Parathyroid adenoma (tissue), 2 donors: ENCODE measurements around the gene IKZF2.

Experiments used
- H2AFZ ChIP-seq: fragments of 300-600 bp; sonication (generic); one replicate; pipeline ENCODE4 v1.7.0; 2017; ENCODE audit warnings: antibody characterized with exemption, mild to moderate bottlenecking
- H3K27ac ChIP-seq: fragments of 300-600 bp; sonication (generic); one replicate; pipeline ENCODE4 v1.7.0; 2017
- H3K27me3 ChIP-seq: fragments of 300-600 bp; sonication (generic); one replicate; pipeline ENCODE4 v1.7.0; 2017; ENCODE audit warnings: low read length; ENCODE audit not compliant: control insufficient read depth, insufficient read depth
- H3K36me3 ChIP-seq: fragments of 300-600 bp; sonication (generic); one replicate; pipeline ENCODE4 v1.7.0; 2017; ENCODE audit warnings: low read length; ENCODE audit not compliant: control insufficient read depth, insufficient read depth
- H3K4me1 ChIP-seq: fragments of 300-600 bp; sonication (generic); one replicate; pipeline ENCODE4 v1.7.0; 2017; ENCODE audit warnings: control low read depth
- H3K4me2 ChIP-seq: fragments of 300-600 bp; sonication (generic); one replicate; pipeline ENCODE4 v1.7.0; 2017; ENCODE audit warnings: low read length
- H3K4me3 ChIP-seq: fragments of 300-600 bp; sonication (generic); one replicate; pipeline ENCODE4 v1.7.0; 2017; ENCODE audit warnings: low read depth, low read length
- H3K79me2 ChIP-seq: fragments of 300-600 bp; sonication (generic); one replicate; pipeline ENCODE4 v1.7.0; 2017; ENCODE audit warnings: control low read depth
- H3K9ac ChIP-seq: fragments of 300-600 bp; sonication (generic); one replicate; pipeline ENCODE4 v1.7.0; 2017; ENCODE audit warnings: mild to moderate bottlenecking
- H3K9me3 ChIP-seq: fragments of 300-600 bp; sonication (generic); one replicate; pipeline ENCODE4 v1.7.0; 2017; ENCODE audit warnings: low read length; ENCODE audit not compliant: control insufficient read depth
- TF ChIP-seq, protein P1 (sequence below): fragments of 300-600 bp; sonication (generic); IDR thresholded peaks from one replicate; pipeline ENCODE4 v1.7.0; 2017; ENCODE audit warnings: antibody characterized with exemption, mild to moderate bottlenecking
- donor health status: primary hyperparathyroidism.

Gene IKZF2

DNA sequence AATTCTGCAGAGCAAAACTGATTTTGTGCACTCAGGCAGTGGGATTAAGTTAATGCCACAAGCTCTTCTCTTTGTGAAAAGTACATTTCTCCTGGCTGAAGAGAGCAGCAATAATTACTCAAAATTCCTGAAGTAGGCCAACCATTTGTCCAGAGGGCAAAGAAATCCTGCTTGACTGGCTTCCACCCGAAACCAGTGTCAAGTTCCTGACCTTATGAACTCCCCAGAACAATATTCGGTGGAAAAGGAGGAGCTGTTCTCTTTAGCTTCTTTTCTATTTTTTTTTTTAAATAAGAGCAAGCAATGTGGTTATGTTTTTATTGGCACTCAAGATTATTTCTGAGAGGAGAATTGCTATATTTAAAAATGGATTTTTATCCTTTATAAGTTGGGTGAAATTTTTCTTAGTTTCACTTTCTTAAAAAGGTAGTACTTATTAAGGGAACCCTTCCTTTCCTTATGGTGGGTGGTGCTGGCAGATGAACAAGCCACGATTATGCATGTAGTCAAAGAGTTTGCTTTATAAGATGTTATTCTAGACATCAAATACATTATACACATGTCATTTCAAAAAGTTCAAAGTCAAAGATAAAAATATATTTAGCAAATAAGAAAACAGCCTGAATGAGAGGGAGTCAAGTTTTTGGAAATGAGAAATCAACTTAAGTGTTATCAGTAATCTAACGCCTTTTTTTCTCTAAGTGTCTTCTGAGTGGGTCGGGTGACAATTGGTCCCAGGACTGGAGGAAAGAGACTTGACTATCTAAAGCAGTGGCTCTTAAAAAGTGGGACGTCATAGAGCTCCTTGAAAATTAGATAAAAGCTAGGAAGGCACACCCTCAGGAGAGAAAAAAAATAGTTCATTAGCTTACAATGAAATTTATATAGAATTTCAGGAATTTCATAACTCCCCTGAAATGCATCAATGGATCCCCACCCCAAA, 194.5 kb downstream of the IKZF2 start:
- TF ChIP-seq, protein P1, sequence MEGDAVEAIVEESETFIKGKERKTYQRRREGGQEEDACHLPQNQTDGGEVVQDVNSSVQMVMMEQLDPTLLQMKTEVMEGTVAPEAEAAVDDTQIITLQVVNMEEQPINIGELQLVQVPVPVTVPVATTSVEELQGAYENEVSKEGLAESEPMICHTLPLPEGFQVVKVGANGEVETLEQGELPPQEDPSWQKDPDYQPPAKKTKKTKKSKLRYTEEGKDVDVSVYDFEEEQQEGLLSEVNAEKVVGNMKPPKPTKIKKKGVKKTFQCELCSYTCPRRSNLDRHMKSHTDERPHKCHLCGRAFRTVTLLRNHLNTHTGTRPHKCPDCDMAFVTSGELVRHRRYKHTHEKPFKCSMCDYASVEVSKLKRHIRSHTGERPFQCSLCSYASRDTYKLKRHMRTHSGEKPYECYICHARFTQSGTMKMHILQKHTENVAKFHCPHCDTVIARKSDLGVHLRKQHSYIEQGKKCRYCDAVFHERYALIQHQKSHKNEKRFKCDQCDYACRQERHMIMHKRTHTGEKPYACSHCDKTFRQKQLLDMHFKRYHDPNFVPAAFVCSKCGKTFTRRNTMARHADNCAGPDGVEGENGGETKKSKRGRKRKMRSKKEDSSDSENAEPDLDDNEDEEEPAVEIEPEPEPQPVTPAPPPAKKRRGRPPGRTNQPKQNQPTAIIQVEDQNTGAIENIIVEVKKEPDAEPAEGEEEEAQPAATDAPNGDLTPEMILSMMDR: no peak
- H3K27ac ChIP-seq: no peak overlapping the region
- H3K27me3 ChIP-seq: no peaks in the 10 kb centered on the region
- H3K36me3 ChIP-seq: no peaks in the 10 kb centered on the region
- H3K4me3 ChIP-seq: no peak overlapping the region
- H3K4me2 ChIP-seq: no peak overlapping the region
- no peak overlapping the region for H3K9ac ChIP-seq
- H3K9me3 ChIP-seq: no peaks in the 10 kb centered on the region
- peaks cover 17% of the 10 kb centered on the region for H3K4me1 ChIP-seq
- peak overlapping the region; percentile 35 for H2AFZ ChIP-seq
- H3K79me2 ChIP-seq: no peaks in the 10 kb centered on the region

DNA sequence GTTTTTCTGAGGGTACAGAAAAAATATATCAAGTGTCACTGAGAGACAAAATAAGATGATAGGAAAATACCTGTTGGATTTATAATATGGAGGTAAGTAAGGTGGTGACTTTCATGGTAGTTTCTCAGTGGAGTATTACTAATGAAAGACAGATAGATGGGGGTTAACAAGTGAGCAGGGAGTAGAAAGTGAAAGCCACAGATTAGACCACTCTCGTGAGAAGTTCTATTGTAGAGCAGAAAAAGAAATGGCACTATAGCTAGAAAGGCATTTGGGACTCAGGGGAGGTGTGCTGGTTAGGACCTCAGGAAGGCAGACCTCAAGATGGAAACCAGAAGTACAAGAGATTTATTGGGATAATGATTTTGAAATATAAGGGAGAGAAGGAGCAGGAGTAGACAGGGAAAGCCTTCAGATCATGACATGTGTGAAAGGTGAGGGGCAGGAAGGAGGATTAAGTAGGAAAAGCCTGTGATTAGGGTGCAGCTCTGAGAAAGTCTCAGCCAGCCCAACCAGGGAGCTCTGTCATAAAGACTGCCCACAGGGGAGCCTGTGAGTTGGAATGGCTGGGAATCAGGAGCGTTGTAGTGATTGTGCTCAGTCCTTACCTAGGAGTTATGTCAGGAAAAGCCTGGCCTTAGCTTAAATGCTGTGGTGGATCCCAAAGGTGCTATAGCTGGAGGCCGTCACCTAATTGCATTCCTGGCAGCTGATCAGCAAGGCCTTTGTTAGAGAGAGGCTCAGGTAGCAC, 198.1 kb downstream of the IKZF2 start:
- H3K27me3 ChIP-seq: no peaks in the 10 kb centered on the region
- H3K27ac ChIP-seq: no peak overlapping the region
- H3K4me1 ChIP-seq: peaks cover 17% of the 10 kb centered on the region
- no peaks in the 10 kb centered on the region for H3K9me3 ChIP-seq
- H3K4me2 ChIP-seq: no peak overlapping the region
- TF ChIP-seq, protein P1: no peak
- H3K79me2 ChIP-seq: no peaks in the 10 kb centered on the region
- H3K9ac ChIP-seq: no peak overlapping the region
- H3K4me3 ChIP-seq: no peak overlapping the region
- H2AFZ ChIP-seq: peak overlapping the region; percentile 54
- H3K36me3 ChIP-seq: no peaks in the 10 kb centered on the region

GRCh38 chr2:212949786-212950185, 201.6 kb downstream of the IKZF2 start:
- H3K4me1 ChIP-seq: peaks cover 4% of the 10 kb centered on the region
- no peak overlapping the region for H3K4me2 ChIP-seq
- no peaks in the 10 kb centered on the region for H3K9me3 ChIP-seq
- no peak overlapping the region for H3K9ac ChIP-seq
- no peak overlapping the region for H3K27ac ChIP-seq
- no peak overlapping the region for H3K4me3 ChIP-seq
- H3K36me3 ChIP-seq: no peaks in the 10 kb centered on the region
- H3K27me3 ChIP-seq: no peaks in the 10 kb centered on the region
- H2AFZ ChIP-seq: no peak overlapping the region
- H3K79me2 ChIP-seq: no peaks in the 10 kb centered on the region
- TF ChIP-seq, protein P1: no peak
